B cell (primary cell): ENCODE data around the gene CDHR5. TPM values are rescaled to one million over a fixed set of nuclear protein-coding genes. Genes with fewer than 3 reads are reported as not detected.

Experiments
- ATAC-seq: fragments of 200-7000 bp; cut with Tn5 transposase; one replicate; pipeline ENCODE4 v1.10.0; 2021; ENCODE audit warnings: low read depth, mild to moderate bottlenecking, moderate number of reproducible peaks, moderate library complexity
- CTCF ChIA-PET: fragments of 350-600 bp; sonication (Branson Sonifier 250); formaldehyde crosslinking; loops from one replicate; lab custom pipeline; 2021; ENCODE audit warnings: antibody characterized with exemption, inconsistent platforms; lab: Charles Lee
- POLR2A ChIA-PET: fragments of 350-600 bp; sonication (Branson Sonifier 250); formaldehyde crosslinking; loops from one replicate; lab custom pipeline; 2021; ENCODE audit warnings: antibody characterized with exemption; lab: Charles Lee
- DNase-seq: peaks from one replicate; pipeline ENCODE4 v3.0.0; 2013
- H2AFZ ChIP-seq: 2 replicates; pipeline ENCODE4 v1.6.1; 2012; ENCODE audit warnings: mild to moderate bottlenecking, low read depth, low read length; ENCODE audit not compliant: insufficient read depth, poor library complexity, severe bottlenecking
- H3K27ac ChIP-seq, 2 donors: 1 replicate in 1 of 2; 2 replicates in 1 of 2; pipeline ENCODE4 v1.5.1; 2012 to 2013; ENCODE audit warnings: low read length in 2 of 2, mild to moderate bottlenecking in 2 of 2, moderate library complexity in 1 of 2
- H3K27me3 ChIP-seq, 4 experiments: fragments of 200-600 bp in 1 of 4; sonication (generic) in 1 of 4; replicated peaks in 1 of 4; 1 replicate in 2 of 4; 2 replicates in 2 of 4; pipeline versions ENCODE4 v1.6.1 to v1.7.0; 2013 to 2016; ENCODE audit warnings: low read length in 3 of 4, mild to moderate bottlenecking in 2 of 4, mixed read lengths in 1 of 4, moderate library complexity in 1 of 4; ENCODE audit not compliant: insufficient read depth in 4 of 4, control insufficient read depth in 3 of 4; ENCODE audit errors: control extremely low read depth in 1 of 4
- H3K36me3 ChIP-seq, 2 experiments: replicated peaks in 1 of 2; 1 replicate in 1 of 2; 2 replicates in 1 of 2; pipeline versions ENCODE4 v1.6.1 to v1.7.1; 2013; ENCODE audit warnings: low read length in 1 of 2; ENCODE audit not compliant: insufficient read depth in 2 of 2, control insufficient read depth in 1 of 2; ENCODE audit errors: control extremely low read depth in 1 of 2, extremely low read depth in 1 of 2
- H3K4me1 ChIP-seq, 2 donors: fragments of 200-600 bp in 1 of 2; sonication (generic) in 1 of 2; 1 replicate in 1 of 2; 2 replicates in 1 of 2; pipeline versions ENCODE4 v1.5.1 to v1.6.1; 2013 to 2017; ENCODE audit warnings: low read length in 2 of 2; ENCODE audit not compliant: control insufficient read depth in 2 of 2, insufficient read depth in 2 of 2
- H3K4me2 ChIP-seq: replicated peaks from 2 replicates; pipeline ENCODE3; 2012; ENCODE audit warnings: mild to moderate bottlenecking, low read depth, low read length; ENCODE audit not compliant: poor library complexity, severe bottlenecking
- H3K4me3 ChIP-seq, 5 experiments: fragments of 200-600 bp in 1 of 5; sonication (generic) in 1 of 5; 1 replicate in 3 of 5; 2 replicates in 2 of 5; pipeline versions ENCODE4 v1.5.1 to v1.7.0; 2011 to 2016; ENCODE audit warnings: low read length in 4 of 5, mild to moderate bottlenecking in 4 of 5, low read depth in 2 of 5, control low read depth in 1 of 5, moderate library complexity in 1 of 5; ENCODE audit not compliant: insufficient read depth in 1 of 5; ENCODE audit errors: control extremely low read depth in 1 of 5, extremely low read depth in 1 of 5
- H3K79me2 ChIP-seq: fragments of 200-600 bp; sonication (generic); one replicate; pipeline ENCODE4 v1.6.0; 2016; ENCODE audit warnings: low read length; ENCODE audit not compliant: control insufficient read depth, insufficient read depth
- H3K9ac ChIP-seq: fragments of 200-600 bp; sonication (generic); 2 replicates; pipeline ENCODE4 v1.6.1; 2017; ENCODE audit warnings: mild to moderate bottlenecking, low read length, moderate library complexity
- H3K9me3 ChIP-seq, 3 donors: one replicate each; pipeline versions ENCODE4 v1.6.1 to v1.7.1; 2013; ENCODE audit warnings: low read length in 2 of 3; ENCODE audit not compliant: control insufficient read depth in 2 of 3, insufficient read depth in 1 of 3; ENCODE audit errors: control extremely low read depth in 1 of 3
- H4K20me1 ChIP-seq: 2 replicates; pipeline ENCODE4 v1.6.0; 2012; ENCODE audit warnings: mild to moderate bottlenecking, low read length; ENCODE audit not compliant: insufficient read depth, control insufficient read depth, poor library complexity, severe bottlenecking
- H3K27ac Mint-ChIP-seq: one replicate; pipeline ENCODE4 v1.8.0; 2021; ENCODE audit warnings: mixed read lengths
- H3K27me3 Mint-ChIP-seq: one replicate; pipeline ENCODE4 v1.8.0; 2021; ENCODE audit warnings: mixed read lengths
- H3K4me1 Mint-ChIP-seq: one replicate; pipeline ENCODE4 v1.8.0; 2021; ENCODE audit warnings: mixed read lengths
- H3K4me3 Mint-ChIP-seq: one replicate; pipeline ENCODE4 v1.8.0; 2021; ENCODE audit warnings: mixed read lengths
- H3K9me3 Mint-ChIP-seq: one replicate; pipeline ENCODE4 v1.8.0; 2022; ENCODE audit warnings: mixed read lengths; ENCODE audit not compliant: insufficient read depth
- CTCF ChIP-seq: fragments of 200-600 bp; IDR thresholded peaks from one replicate; pipeline ENCODE4 v1.8.0; 2022; ENCODE audit warnings: antibody characterized with exemption, mild to moderate bottlenecking
- EZH2 ChIP-seq: IDR thresholded peaks from 2 replicates; pipeline ENCODE4 v1.6.1; 2012; ENCODE audit warnings: borderline replicate concordance, low read depth, mild to moderate bottlenecking, moderate library complexity, low read length; ENCODE audit not compliant: insufficient read depth, poor library complexity, severe bottlenecking
- WGBS: methylation state at CpG from one replicate; pipeline ENCODE4 v1.1.5; 2013; ENCODE audit warnings: missing lambda C conversion rate; ENCODE audit not compliant: insufficient coverage; 5-methylcytosine and 5-hydroxymethylcytosine counted together
- intact Hi-C: fragments of 100-400 bp; cut with micrococcal nuclease; formaldehyde crosslinking; loops from one replicate; pipeline ENCODE4 v1.10.0; 2022
- polyA plus RNA-seq: library from polyadenylated mRNA; depleted of rRNA; stranded (reverse); fragments of >200 nt; gene quantifications from 2 replicates; pipeline ENCODE4 v1.2.3, GENCODE V29; 2012
- total RNA-seq, 2 donors: library from RNA; stranded (reverse); fragments of 120-200 nt in 1 of 2; gene quantifications; 1 replicate in 1 of 2; 2 replicates in 1 of 2; pipeline versions ENCODE4 v1.2.3 to v1.2.4, GENCODE V29; 2013 to 2022

CDHR5 gene
- total and polyA plus RNA-seq, 2 donors (not counting 1 experiment from before 2014, with no cell fraction given): 0.09 TPM; not detected in 1

GRCh38 chr11:630871-631270 lies 6.1 kb upstream of the CDHR5 start:
- Histone ChIP-seq H3K4me3 (no peak overlapping the region), H3K27me3 (peaks cover 0 to 18% (median 8%) of the 10 kb centered on the region in 4 experiments), H3K4me2 (no peak overlapping the region), H2AFZ (no peak overlapping the region), H4K20me1 (no peaks in the 10 kb centered on the region), H3K4me1 (peaks cover 20 to 26% of the 10 kb centered on the region in 2 donors), H3K79me2 (no peaks in the 10 kb centered on the region), H3K9me3 (peaks cover 0 to 8% (median 0%) of the 10 kb centered on the region in 3 donors), H3K9ac (no peak overlapping the region), H3K27ac (no peak overlapping the region), H3K36me3 (no peaks in the 10 kb centered on the region)
- ChIA-PET POLR2A (no interaction called here), CTCF (no interaction called here)
- H3K4me1 Mint-ChIP-seq: peaks cover 21% of the 10 kb centered on the region
- ATAC-seq: no peak
- 67% methylated on average over 1 of the region's 5 CpGs for WGBS
- peaks cover 29% of the 10 kb centered on the region for H3K27me3 Mint-ChIP-seq
- no peak for TF ChIP-seq EZH2
- no peak for TF ChIP-seq CTCF
- no peak overlapping the region for H3K27ac Mint-ChIP-seq
- no peak overlapping the region for H3K4me3 Mint-ChIP-seq
- intact Hi-C loops: no loop called here
- no peak for DNase-seq
- no peaks in the 10 kb centered on the region for H3K9me3 Mint-ChIP-seq

GRCh38 chr11:629237-629583 lies 4.5 kb upstream of the CDHR5 start:
- DNase-seq: peak; percentile 47
- no peak overlapping the region for H3K27ac ChIP-seq
- H3K4me2 ChIP-seq: peak overlapping the region; percentile 21

More at GRCh38 chr11:629237-629583, 4.5 kb upstream of the CDHR5 start:
- peaks cover 0 to 8% (median 0%) of the 10 kb centered on the region in 3 donors for H3K9me3 ChIP-seq
- Mint-ChIP-seq H3K27me3 (peaks cover 21% of the 10 kb centered on the region), H3K4me1 (peaks cover 21% of the 10 kb centered on the region), H3K27ac (no peak overlapping the region), H3K4me3 (peak overlapping the region; percentile 23), H3K9me3 (no peaks in the 10 kb centered on the region)
- ATAC-seq: no peak
- H3K79me2 ChIP-seq: no peaks in the 10 kb centered on the region
- H3K27me3 ChIP-seq: peaks cover 0 to 33% (median 11%) of the 10 kb centered on the region in 4 experiments
- no peaks in the 10 kb centered on the region for H4K20me1 ChIP-seq
- ChIA-PET POLR2A (interaction anchor here (0.7 kb wide), 1 partner anchor 119 kb away, joined by 3 read pairs; no protein-coding TSS in a partner anchor), CTCF (no interaction called here)
- WGBS: 0% methylated on average over 5 of the region's 10 CpGs
- peaks cover 21 to 26% of the 10 kb centered on the region in 2 donors for H3K4me1 ChIP-seq
- intact Hi-C loops: no loop called here
- TF ChIP-seq CTCF: no peak
- TF ChIP-seq EZH2: no peak
- H3K4me3 ChIP-seq: no peak overlapping the region
- peak overlapping the region; percentile 2 for H2AFZ ChIP-seq
- no peaks in the 10 kb centered on the region for H3K36me3 ChIP-seq
- H3K9ac ChIP-seq: no peak overlapping the region
